ENCODE results near the gene RINT1.
"Not testable (repeated sequence)": the region's sequence is repeated elsewhere in the genome, so short reads cannot be mapped to it uniquely, and the experiment has no call there.

The RINT1 gene

GRCh38 chr7:105531792-105532671 is at the start of gene RINT1:
Gene RINT1 (plus strand): TSS chr7:105532201. CDS start chr7:105532316, 115 bp downstream.
- DNase-seq (ENCODE audit: low spot score), result peak; percentile 93

- DNase-seq (ENCODE audit: low spot score), result peak; percentile 33
Observed at GRCh38 chr7:105487579-105488571, 44.1 kb upstream of the RINT1 start.

- no peak for DNase-seq (ENCODE audit: low spot score)
Observed at GRCh38 chr7:105489409-105489808, 42.6 kb upstream of the RINT1 start.

GRCh38 chr7:105493196-105493922 is 38.6 kb upstream of the RINT1 start:
- no peak for DNase-seq (ENCODE audit: low spot score)

GRCh38 chr7:105493923-105494315 is 38.1 kb upstream of the RINT1 start:
- DNase-seq (ENCODE audit: low spot score), result no peak

GRCh38 chr7:105496521-105496920 is 35.5 kb upstream of the RINT1 start:
- no peak for DNase-seq (ENCODE audit: low spot score)

GRCh38 chr7:105497016-105497415 is 35.0 kb upstream of the RINT1 start:
- DNase-seq (ENCODE audit: low spot score), result no peak

- no peak for DNase-seq (ENCODE audit: low spot score)
Observed at GRCh38 chr7:105502173-105502572, 29.8 kb upstream of the RINT1 start.

GRCh38 chr7:105512415-105512814 is 19.6 kb upstream of the RINT1 start:
- no peak for DNase-seq (ENCODE audit: low spot score)

GRCh38 chr7:105512926-105513526 is 19.0 kb upstream of the RINT1 start:
- no peak for DNase-seq (ENCODE audit: low spot score)

- not testable (repeated sequence) for DNase-seq (ENCODE audit: low spot score)
Observed at GRCh38 chr7:105515610-105516009, 16.4 kb upstream of the RINT1 start.

GRCh38 chr7:105519353-105519752 is 12.6 kb upstream of the RINT1 start:
- DNase-seq (ENCODE audit: low spot score), result no peak

GRCh38 chr7:105520620-105521019 is 11.4 kb upstream of the RINT1 start:
- not testable (repeated sequence) for DNase-seq (ENCODE audit: low spot score)

- peak; percentile 28 for DNase-seq (ENCODE audit: low spot score)
Observed at GRCh38 chr7:105521027-105521716, 10.8 kb upstream of the RINT1 start.

- DNase-seq (ENCODE audit: low spot score), result peak; percentile 81
Observed at GRCh38 chr7:105521717-105522463, 10.1 kb upstream of the RINT1 start, which contains the start of gene PUS7. Gene PUS7 (minus strand): TSS chr7:105522271. CDS start chr7:105508512, 13,759 bp downstream.

GRCh38 chr7:105524423-105524822 is 7.6 kb upstream of the RINT1 start:
- DNase-seq (ENCODE audit: low spot score), result not testable (repeated sequence)

- no peak for DNase-seq (ENCODE audit: low spot score)
Observed at GRCh38 chr7:105524840-105525239, 7.2 kb upstream of the RINT1 start.

- DNase-seq (ENCODE audit: low spot score), result not testable (repeated sequence)
Observed at GRCh38 chr7:105527737-105528136, 4.3 kb upstream of the RINT1 start.

GRCh38 chr7:105530126-105530525 is 1.9 kb upstream of the RINT1 start:
- DNase-seq (ENCODE audit: low spot score), result no peak

- DNase-seq (ENCODE audit: low spot score), result no peak
Observed at GRCh38 chr7:105530546-105530945, 1.5 kb upstream of the RINT1 start.
